NOMO-1 treated with DMSO at 0.1 percent for 48 hours (cell line): ENCODE measurements around the gene SUDS3.
"Not testable (repeated sequence)": the region's sequence is repeated elsewhere in the genome, so short reads cannot be mapped to it uniquely, and the experiment has no call there.

Experiments
- DNase-seq: peaks from one replicate; lab custom pipeline; 2025; ENCODE audit not compliant: unreplicated experiment; lab: John Stamatoyannopoulos, UW

The SUDS3 gene, protein sequence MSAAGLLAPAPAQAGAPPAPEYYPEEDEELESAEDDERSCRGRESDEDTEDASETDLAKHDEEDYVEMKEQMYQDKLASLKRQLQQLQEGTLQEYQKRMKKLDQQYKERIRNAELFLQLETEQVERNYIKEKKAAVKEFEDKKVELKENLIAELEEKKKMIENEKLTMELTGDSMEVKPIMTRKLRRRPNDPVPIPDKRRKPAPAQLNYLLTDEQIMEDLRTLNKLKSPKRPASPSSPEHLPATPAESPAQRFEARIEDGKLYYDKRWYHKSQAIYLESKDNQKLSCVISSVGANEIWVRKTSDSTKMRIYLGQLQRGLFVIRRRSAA

DNA sequence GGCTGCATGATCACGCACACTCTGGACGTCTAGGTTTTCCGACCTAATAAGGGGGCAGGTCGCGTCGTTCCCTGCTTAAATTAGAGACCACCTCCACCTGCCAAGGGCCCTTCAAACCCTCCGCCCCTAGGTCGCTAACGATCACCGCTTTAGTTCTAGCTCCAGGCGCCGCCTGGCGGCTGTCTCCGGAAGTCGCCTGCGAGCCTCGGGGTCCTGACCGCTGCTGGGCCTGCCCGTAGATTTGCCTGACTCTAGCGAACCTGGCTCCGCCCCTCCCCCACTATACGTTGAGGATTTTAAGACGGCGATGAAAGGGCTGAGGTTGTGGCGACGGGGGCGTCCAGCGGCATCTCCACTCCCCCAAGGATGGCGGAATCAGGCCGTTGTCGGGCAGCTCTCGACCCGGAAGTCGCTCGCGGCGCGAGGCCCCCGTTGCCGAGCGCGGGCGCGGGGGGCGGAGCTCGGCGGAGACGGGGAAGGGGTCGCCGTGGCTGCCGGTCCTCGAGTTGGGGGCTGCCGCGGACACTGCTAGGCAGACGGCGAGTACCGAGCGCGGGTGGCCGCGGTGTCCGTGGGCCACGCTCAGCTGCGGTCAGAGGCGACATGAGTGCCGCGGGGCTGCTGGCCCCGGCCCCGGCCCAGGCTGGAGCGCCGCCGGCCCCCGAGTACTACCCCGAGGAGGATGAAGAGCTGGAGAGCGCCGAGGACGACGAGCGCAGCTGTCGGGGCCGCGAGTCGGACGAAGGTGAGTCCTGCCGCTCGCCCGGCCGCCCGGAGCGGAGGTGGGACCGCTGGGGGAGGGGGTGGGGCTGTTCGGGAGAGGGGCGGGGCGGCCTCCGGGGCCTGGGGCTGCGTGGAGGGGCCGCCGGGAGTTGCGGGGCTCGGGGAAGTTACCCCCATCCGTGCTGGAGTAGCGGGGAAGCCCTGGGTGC, at the start of gene SUDS3:
Gene SUDS3 (plus strand): TSS at position 467 of the 932 bp plus-strand sequence. CDS start 137 bp downstream, at position 604.
- DNase-seq = peak; percentile 73

DNA sequence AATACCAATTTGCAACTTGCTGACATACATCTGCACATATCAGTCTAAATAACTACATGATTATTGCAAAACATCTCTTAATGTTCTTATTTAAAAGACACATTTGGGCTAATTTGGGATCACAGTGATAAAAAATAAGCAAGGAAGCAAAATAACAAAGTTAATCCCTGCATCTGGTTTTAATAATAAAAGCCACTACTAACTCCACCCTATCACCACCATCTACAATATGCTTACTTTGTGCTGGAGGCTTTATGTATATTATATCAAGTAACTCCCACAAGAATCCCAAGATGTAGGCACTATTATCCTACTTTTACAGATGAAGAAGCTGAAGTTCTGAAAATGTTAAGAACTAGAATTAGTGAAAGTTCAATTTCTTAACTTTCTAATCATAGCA, 49.4 kb upstream of the SUDS3 start:
- no peak for DNase-seq

DNA sequence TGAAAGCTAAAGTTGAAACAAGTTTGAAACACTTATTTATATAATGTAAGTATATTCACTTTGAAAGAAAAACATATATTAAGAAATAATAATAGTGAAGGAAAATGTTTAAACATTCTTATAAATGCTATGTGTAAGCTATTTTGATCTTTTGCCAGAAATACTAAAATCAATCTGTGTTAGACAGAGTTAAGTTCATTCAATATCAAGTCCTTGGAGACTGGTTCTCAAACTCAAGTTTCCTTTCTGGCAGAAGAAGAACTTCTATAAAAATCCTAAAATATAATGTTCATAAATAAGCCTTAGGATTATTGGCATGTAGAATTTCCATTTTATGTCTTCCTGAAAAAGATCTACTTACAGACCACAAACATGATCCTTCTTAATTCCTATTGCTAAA, 49.0 kb upstream of the SUDS3 start:
- no peak for DNase-seq

DNA sequence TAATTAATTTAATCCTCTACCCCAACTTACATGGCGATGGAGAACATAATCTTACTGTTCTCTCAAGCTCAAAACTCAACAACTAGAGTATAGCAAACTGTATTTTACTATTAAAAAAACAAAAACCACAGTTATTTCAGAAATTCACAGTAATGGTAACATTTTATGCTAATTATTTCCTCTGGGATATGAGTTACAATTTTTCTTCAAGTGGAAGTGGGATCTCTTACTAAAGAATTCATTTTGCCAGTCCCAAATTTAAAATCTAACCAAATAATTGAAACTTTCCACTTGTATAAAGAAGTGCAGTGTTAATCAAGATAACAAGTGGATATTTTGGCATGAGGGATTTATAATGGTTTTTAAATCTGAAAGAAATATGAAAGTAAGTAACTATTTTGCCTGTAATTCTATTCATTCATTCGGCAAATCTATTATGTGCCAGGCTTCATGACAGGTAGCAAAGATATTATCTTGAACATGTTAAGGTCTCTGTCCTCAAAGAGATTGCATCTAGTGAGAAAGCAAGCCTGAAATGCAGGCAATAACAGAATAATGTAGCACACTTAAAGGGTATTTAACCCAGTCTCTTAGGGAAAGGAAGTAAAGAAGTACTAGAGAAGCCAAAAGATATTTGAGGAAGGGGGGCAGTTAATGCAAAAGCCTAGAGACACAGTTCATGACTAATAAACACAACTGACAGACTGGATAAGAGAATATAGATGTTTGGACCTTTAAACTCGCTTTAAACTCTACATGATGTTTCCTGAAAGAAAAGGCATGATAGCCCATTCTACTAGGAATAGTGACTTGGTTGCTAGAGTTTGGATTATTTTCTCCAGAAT, 47.6 kb upstream of the SUDS3 start:
- peak; percentile 30 for DNase-seq

DNA sequence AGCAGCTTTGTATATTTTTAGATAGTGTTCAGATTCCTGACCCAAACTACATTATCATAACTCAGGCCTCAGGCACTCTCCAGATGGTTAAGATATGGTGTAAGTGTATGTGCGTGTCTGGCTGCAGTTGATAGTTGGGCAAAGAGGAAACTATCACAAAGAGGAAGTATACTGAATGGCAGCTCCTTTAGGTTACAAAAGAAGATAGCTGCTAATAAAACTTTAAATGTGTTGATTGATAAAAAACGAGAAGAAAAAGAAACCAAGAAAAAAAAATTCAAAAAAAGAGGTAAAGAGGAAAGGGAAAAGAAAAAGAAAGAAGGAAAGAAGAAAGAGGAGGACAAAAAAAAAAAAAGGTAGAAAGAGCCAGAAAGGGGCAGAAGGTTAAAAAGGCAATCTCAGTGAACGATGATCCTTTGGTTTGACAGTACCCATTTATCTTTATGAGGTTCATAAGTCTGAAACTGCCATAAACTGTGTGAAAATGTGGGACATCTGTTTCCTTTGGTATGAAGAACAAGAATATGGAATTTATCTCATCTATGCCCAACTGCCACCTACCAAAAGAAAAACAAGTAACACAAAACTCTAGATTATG, 45.8 kb upstream of the SUDS3 start:
- peak; percentile 96 for DNase-seq

DNA sequence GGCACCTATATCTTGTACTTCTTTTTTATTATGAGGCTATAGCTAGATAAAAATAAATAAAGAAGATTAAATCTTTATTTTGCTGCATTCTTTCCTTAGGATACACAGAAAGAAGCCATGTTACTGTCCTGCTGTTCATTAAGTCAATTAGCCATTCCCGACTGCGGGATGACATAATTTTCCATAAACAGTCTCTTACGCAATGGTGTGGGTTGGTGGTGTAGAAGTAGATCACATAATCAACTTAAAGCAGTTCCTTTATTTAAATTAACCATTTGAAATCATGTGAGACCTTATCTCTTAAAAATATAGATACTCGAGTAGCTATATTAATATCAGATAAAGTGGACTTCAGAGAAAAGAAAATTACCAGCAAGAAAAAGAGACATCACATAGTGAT, 43.8 kb upstream of the SUDS3 start:
- peak; percentile 81 for DNase-seq

DNA sequence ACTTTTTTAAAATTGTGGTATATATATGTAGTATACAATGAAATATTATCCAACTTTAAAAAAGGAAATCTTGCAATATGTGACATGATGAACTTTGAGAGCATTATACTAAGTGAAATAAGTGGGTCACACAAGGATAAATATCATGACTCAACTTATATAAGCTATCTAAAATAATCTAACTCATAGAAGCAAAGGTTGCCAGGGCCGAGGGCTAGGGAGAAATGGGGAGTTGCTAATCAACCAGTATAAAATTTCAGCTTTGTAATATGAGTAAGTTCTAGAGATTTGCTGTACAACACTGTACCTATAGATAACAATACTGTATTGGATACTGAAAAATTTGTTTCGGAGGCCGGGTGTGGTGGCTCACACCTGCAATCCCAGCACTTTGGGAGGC, 42.1 kb upstream of the SUDS3 start:
- no peak for DNase-seq

DNA sequence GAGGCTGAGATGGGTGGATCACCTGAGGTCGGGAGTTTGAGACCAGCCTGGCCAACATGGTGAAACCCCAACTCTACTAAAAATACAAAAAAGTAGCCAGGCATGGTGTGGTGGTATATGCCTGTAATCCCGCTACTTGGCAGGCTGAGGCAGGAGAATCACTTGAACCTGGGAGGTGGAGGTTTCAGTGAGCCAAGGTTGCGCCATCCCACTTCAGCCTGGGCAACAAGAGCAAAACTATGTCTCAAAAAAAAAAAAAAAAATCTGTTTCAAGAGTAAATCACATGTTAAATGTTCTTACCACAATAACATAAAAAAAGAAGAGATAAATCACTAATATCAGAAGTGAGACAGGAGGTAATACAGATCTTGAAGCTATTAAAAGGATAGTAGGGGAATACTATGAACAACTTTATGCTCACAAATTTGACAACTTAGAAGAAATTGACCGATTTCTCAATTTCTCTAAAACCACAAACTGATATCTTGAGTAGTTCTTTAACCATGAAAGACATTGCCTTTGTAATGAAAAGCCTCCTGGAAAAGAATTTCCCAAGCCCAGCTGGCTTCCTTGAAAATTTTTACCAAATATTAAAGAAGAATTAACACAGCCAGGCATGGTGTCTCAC, 41.3 kb upstream of the SUDS3 start:
- DNase-seq = peak; percentile 65

DNA sequence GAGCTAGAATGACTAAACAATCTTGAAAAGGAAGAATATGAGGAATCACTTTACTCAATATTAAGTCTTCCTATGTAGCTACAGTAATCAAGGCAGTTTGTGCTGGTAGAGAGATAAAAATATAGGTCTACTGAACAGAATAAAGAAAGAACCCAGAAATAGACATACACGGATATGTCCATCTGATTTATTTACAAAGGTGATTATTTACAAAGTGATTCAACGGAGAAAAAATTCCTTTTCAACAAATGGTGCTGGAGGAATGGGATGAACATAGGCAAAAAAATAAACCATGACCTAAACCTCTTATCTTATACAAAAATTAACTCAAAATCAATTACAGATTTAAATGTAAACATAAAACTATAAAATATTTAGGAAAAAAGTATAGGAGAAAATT, 40.2 kb upstream of the SUDS3 start:
- no peak for DNase-seq

DNA sequence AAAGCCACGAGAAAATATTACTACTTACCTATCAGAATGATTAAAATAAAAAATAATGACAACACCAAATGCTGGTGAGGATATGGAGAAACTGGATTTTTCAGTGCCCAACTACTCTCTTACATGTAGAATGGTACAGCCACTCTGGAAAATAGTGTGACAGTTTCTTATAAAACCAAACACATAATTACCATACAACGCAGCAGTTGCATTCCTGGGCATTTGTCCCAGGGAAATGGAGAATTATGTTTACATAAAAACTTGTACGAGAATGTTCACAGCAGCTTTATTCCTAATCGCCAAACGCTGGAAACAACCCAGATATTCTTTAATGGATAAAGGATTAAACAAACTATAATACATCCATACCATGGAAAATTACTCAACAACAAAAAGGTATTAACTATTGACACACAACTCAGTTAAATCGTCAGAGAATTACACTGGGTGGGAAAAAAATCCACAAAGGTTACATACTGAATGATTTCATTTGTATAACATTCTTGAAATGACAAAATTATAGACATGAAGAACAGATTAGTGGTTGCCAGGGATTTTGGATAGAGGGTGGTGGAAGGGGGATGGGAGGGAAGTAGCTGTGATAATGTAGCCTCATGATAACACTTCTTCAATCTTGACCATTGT, 39.0 kb upstream of the SUDS3 start:
- DNase-seq = no peak

DNA sequence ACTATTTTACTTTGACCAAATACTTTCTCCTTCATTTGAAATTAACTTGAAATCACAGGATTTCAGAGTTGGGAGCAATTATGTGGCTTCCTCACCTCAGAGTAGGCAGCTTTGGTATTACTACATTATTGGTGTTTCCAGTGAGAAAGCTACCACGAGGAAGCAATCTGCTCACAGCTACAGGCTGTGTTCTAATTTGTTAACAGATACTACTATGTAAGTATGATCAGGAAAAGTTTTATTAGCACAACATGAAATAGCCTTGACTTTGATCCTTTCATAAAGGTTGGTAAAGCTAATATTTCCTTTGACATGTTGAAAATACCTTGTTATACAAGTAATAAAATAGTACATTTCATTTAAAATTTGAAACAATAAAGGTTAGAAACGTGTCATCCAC, 34.3 kb upstream of the SUDS3 start:
- peak; percentile 33 for DNase-seq

DNA sequence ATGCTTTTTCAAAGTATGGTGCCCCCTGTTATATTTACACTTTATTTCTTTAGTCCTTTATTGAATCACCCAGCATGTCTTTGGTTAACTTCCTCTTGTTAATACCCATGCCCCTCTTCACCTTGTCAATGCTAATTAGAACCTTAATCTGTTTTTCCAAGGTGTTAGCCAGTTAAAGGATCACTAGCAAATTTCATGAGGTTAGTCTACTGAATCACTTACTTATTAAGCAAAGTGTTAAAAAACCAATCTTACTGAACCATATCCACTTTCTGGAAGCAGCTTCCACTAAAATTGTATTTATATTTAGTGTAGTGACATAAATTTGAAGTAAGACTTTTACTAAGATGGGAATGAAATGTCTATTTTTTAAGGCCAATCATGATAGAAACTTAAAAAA, 31.5 kb upstream of the SUDS3 start:
- DNase-seq = no peak

DNA sequence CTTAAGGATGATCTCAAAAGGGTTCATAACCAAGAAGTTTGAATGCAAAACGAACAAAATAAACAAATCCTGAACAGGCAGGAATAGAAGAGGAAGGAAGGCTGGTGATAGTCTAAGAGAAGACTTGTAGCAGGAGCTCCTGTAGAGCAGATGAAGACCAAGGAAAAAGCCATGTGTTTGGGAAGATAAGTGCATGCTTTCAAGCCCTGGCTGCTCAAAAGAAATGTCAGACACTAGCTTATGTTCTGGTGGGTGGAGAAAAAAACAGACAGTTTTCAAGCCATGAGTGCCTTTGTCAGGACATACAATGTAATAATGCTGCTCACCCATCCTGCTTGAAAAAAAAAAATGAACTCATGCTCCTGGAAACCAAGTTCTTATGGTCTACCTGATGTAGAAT, 31.0 kb upstream of the SUDS3 start:
- DNase-seq = no peak

DNA sequence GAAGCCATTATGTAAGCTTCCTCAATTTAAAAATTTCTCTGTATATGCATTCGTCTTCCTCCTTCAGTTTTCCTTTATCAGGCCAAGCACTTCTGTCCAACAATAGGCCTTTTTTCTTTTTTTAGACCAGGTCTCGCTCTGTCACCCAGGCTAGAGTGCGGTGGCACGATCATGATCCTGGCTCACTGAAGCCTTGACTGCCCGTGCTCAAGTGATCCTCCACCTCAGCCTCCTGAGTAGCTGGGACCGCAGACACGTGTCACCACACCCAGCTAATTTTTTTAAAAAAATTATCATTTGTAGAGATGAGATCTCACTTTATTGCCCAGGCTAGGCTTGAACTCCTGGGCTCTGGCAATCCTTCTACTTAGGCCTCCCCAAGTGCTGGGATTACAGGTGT, 29.5 kb upstream of the SUDS3 start:
- no peak for DNase-seq

DNA sequence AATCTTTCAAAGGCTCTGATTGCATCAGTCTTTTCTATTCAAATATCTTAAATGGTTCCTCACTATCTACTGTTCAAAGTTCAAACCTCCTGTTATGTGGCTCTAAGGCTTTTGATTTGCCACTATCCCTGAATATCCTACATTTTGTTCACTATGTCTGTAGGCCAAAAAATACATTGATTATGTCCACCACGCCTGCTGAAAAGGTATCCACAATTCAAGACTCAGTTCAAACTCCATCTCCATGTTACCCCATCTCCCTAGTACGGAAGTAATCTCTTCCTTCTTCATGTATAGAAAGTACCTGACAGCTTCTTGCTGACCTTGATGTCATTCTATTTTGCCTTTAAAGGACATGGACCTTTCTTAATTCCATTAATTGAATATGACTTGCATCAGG, 28.4 kb upstream of the SUDS3 start:
- no peak for DNase-seq

DNA sequence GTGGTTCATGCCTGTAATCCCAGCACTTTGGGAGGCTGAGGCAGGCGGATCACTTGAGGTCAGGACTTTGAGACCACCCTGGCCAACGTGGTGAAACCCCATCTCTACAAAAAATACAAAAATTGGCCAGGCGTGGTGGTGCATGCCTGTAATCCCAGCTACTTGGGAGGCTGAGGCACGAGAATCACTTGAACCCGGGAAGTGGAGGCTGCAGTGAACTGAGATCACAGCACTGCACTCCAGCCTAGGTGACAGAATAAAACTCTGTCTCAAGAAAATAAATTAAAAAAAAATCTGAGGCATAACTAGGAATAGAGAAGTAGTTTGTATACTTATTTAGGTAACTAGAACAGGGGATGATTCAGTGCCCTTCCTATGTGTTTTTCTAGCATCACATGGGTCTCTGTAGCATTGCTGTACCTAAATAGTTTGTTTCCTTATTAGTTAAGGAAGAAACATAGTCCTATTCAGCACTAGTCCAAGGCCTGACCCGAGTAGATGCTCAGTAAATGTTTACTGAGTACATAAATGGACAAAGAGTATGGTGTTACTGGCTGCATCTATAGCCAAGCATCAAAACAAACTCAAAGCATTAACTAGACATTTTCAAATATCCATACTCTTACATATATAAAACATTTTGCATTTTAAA, 25.3 kb upstream of the SUDS3 start:
- DNase-seq = no peak

DNA sequence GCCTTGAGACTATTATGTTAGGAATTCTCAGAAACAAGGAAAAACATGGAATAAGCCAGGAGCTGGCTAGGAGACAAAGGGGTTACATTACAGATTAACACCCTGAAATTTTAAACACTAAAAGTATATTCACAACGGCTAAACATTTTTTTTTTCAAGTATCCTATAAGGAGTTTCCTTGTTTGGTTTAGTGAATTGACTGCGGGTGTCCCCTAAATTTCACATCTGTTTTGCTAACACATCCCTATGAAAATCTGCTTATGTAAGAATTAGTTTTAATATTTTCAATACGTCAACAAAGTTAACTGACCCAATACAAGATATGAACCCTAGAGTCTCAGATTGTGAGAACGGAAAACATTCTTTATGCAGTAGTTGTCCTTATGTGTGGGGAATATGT, 22.6 kb upstream of the SUDS3 start:
- DNase-seq = no peak

DNA sequence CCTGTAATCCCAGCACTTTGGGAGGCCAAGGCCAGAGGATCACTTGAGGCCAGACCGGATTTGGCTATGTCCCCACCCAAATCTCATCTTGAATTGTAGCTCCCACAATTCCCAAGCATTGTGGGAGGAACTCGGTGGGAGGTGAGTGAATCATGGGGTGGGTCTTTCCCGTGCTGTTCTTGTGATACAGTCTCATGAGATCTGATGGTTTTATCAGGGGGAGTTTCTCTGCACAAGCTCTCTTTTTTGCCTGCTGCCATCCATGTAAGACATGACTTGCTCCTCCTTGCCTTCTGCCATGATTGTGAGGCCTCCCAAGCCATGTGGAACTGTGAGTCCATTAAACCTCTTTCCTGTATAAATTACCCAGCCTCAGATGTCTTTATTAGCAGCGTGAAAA, 21.9 kb upstream of the SUDS3 start:
- not testable (repeated sequence) for DNase-seq

DNA sequence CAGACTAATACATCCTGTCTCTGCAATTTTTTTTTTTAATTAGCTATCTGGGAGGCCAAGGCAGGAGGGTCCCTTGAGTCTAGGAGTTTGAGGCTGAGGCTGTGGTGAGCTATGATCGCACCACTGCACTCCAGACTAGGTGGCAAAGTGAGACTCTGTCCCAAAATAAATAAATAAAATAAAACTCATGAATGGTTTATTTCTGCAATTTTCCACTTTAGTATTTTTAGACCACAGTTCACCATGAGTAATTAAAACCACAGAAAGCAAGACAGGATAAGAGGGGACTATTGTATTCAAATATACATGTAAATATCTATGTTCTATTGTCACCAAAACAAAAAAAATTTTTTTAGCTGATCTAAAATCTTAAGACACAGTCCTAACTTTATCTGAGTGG, 21.5 kb upstream of the SUDS3 start:
- no peak for DNase-seq

DNA sequence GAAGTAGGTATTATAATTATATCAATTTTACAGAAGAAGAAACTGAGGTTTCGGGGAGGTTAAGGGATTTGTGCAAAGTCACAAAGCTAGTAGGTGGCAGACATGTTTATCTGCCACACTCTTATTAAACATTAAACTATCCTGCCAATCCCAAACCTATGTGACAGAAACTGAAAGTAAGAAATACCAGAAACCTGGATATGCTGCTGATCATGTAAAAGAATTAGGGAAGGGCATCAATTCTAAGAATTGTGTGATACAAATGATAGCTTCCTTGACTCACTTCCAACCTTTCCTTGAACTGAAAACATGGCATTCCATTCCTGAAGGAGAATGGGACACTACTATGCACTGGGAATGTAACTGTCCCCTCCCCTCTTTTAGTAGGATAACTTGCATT, 20.5 kb upstream of the SUDS3 start:
- DNase-seq = no peak
